K562 (cell line): ENCODE measurements around the gene IMPG2.

Source experiments
- ERF ChIP-seq: fragments of 450-650 bp; formaldehyde crosslinking; IDR thresholded peaks from 2 replicates; pipeline ENCODE4 v1.4.0; 2020; ENCODE audit warnings: mild to moderate bottlenecking, mixed read lengths
- EZH2 ChIP-seq: IDR thresholded peaks from 2 replicates; pipeline ENCODE4 v1.6.1; 2012; ENCODE audit warnings: low read depth, mild to moderate bottlenecking, inconsistent platforms, low read length, borderline replicate concordance
- KLF1 ChIP-seq: fragments of 450-650 bp; IDR thresholded peaks from 2 replicates; pipeline ENCODE4 v1.6.1; 2016; ENCODE audit warnings: missing genetic modification characterization, missing compliant biosample characterization
- MTF1 ChIP-seq: fragments of 250-450 bp; sonication (Bioruptor Pico); IDR thresholded peaks from 2 replicates; pipeline ENCODE4 v1.9.0; 2021; ENCODE audit warnings: moderate library complexity, mild to moderate bottlenecking, inconsistent platforms, borderline replicate concordance
- NBN ChIP-seq: fragments of 450-650 bp; IDR thresholded peaks from 2 replicates; pipeline ENCODE4 v1.6.1; 2016; ENCODE audit warnings: low read depth, mild to moderate bottlenecking
- PBX2 ChIP-seq, 2 experiments: IDR thresholded peaks in 1 of 2; conservative IDR thresholded peaks in 1 of 2; 2 replicates each; pipeline ENCODE4 v1.6.1; 2016; ENCODE audit warnings: low read depth in 2 of 2, mild to moderate bottlenecking in 1 of 2, missing compliant biosample characterization in 1 of 2, missing genetic modification characterization in 1 of 2, moderate library complexity in 1 of 2
- RAD21 ChIP-seq, 2 experiments: fragments of 250-450 bp in 1 of 2; fragments of 450-650 bp in 1 of 2; sonication (Bioruptor Pico) in 1 of 2; formaldehyde crosslinking in 1 of 2; IDR thresholded peaks in 1 of 2; conservative IDR thresholded peaks in 1 of 2; 2 replicates each; pipeline versions ENCODE4 v1.4.0 to v1.8.0; 2020 to 2022; ENCODE audit warnings: mild to moderate bottlenecking in 2 of 2, moderate library complexity in 1 of 2
- TEAD4 ChIP-seq, 2 experiments: sonication (generic) in 1 of 2; formaldehyde crosslinking in 1 of 2; IDR thresholded peaks; 2 replicates each; pipeline versions ENCODE4 v1.6.1 to v1.8.0; 2012 to 2022; ENCODE audit warnings: borderline replicate concordance in 1 of 2, inconsistent platforms in 1 of 2, low read length in 1 of 2, mild to moderate bottlenecking in 1 of 2, missing genetic modification reagents in 1 of 2
- ZBTB40 ChIP-seq, 2 experiments: fragments of 450-650 bp in 1 of 2; sonication (generic) in 1 of 2; formaldehyde crosslinking in 1 of 2; IDR thresholded peaks; 2 replicates each; pipeline versions ENCODE4 v1.7.1 to v1.9.0; 2016 to 2022; ENCODE audit warnings: inconsistent platforms in 1 of 2, mild to moderate bottlenecking in 1 of 2, missing genetic modification reagents in 1 of 2
- ZNF232 ChIP-seq: sonication (generic); formaldehyde crosslinking; IDR thresholded peaks from 2 replicates; pipeline ENCODE4 v1.8.0; 2022; ENCODE audit warnings: mild to moderate bottlenecking, missing genetic modification reagents
- ZNF280B ChIP-seq: fragments of 250-450 bp; sonication (Bioruptor Pico); IDR thresholded peaks from 2 replicates; pipeline ENCODE4 v1.5.1; 2021; ENCODE audit warnings: mild to moderate bottlenecking

GRCh38 chr3:101200461-101200860 lies 119.9 kb downstream of the IMPG2 start:
- TF ChIP-seq EZH2 (no peak), PBX2 (CRISPR knock-in tag; IDR thresholded peaks at IDR 0.05; ENCODE audit: low read depth) (no peak), PBX2 (tag; conservative IDR thresholded peaks at IDR 0.05; ENCODE audit: low read depth) (peak; percentile 93), KLF1 (no peak), TEAD4 (IDR thresholded peaks at IDR 0.05; ENCODE audit: low read length) (peak; percentile 52), TEAD4 (CRISPR knock-in tag; IDR thresholded peaks at IDR 0.05; ENCODE audit: borderline replicate concordance) (no peak), MTF1 (CRISPR knock-in tag) (no peak), ZNF232 (CRISPR knock-in tag) (no peak), ZBTB40 (IDR thresholded peaks at IDR 0.05) (no peak), ZBTB40 (CRISPR knock-in tag; IDR thresholded peaks at IDR 0.05) (no peak), NBN (no peak), RAD21 (CRISPR knock-in tag; conservative IDR thresholded peaks at IDR 0.05 in 1 of 2, IDR thresholded peaks at IDR 0.05 in 1 of 2) (peak in 1 of 2 experiments; percentile 16; a peak in 1 of 4 replicates), ERF (no peak), ZNF280B (no peak)
